ENCODE data around the gene PHACTR2.
"Not testable (repeated sequence)": the region's sequence is repeated elsewhere in the genome, so short reads cannot be mapped to it uniquely, and the experiment has no call there.

PHACTR2 gene

DNA sequence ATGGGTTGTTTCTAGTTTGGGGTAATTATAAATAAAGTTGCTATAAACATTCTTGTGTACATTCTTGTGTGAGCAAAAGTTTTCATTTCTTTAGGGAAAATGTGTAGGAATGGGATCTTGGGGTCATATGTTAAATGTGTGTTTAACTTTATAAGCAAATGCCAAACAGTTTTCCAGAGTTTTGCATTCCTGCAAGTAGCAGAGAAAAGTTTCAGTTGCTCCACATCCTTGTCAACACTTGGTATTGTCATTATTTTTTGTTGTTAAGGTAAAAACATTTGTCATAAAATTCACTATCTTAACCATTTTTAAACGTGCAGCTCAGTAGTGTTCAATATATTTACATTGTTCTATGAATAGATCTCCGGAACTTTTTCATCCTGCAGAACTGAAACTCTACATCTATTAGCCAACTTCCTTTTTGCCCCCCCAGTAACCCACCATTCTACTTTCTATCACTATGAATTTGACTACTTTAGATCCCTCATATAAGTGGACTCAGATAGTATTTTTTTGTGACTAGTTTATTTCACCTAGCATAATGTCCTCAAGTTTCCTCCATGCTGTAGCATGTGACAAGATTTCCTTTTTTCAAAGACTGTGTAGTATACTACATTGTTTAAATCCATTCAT is 48.4 kb downstream of the PHACTR2 start:
- peaks cover 34% of the 10 kb centered on the region for H3K4me1 Mint-ChIP-seq (ENCODE audit: low read depth)
- no peaks in the 10 kb centered on the region for H3K27me3 Mint-ChIP-seq
- no peak overlapping the region for H3K4me3 Mint-ChIP-seq
- no peak overlapping the region for H3K27ac Mint-ChIP-seq
- peaks cover 19% of the 10 kb centered on the region for H3K9me3 Mint-ChIP-seq
- peaks cover 67% of the 10 kb centered on the region for H3K36me3 Mint-ChIP-seq (ENCODE audit: low read depth)
- intact Hi-C loops (cut with micrococcal nuclease): no loop called here

DNA sequence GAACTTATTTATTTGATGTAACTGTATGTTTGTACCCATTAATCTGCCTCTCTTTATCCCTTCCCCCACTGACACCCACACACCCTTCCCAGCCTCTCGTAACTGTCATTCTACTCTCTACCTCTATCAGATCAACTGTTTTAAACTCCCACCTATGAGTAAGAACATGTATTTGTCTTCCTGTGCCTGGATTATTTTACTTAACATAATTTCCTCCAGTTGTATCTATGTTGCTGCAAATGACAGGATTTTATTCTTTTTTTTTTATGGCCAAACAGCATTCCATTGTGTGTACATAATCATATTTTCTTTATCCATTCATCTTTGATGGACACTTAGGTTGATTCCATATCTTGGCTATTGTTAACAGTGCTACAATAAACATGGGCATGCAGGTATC is 49.3 kb downstream of the PHACTR2 start:
- peaks cover 19% of the 10 kb centered on the region for H3K9me3 Mint-ChIP-seq
- peaks cover 37% of the 10 kb centered on the region for H3K4me1 Mint-ChIP-seq (ENCODE audit: low read depth)
- intact Hi-C loops (cut with micrococcal nuclease): no loop called here
- no peak overlapping the region for H3K4me3 Mint-ChIP-seq
- peaks cover 59% of the 10 kb centered on the region for H3K36me3 Mint-ChIP-seq (ENCODE audit: low read depth)
- H3K27me3 Mint-ChIP-seq: no peaks in the 10 kb centered on the region
- H3K27ac Mint-ChIP-seq: no peak overlapping the region

DNA sequence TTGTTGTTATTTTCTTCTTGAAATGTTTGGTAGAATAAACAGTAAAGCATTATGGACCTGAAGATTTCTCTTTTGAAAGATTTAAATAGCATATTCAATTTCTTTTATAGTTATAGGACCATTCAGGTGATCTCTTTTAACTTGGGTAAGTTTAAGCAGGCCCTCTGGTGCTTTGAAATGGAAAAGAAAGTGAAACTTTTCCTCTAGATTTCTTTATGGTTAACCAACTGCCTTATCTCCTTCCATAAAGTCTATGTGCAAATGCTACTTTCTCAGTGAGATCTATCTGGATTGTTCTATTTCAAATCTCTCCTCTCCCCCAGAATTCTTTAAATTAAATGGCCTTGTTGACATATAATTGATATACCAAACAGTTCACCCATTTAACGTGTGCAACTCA is 54.0 kb downstream of the PHACTR2 start:
- H3K27ac Mint-ChIP-seq: peak overlapping the region; percentile 78
- peaks cover 7% of the 10 kb centered on the region for H3K9me3 Mint-ChIP-seq
- H3K27me3 Mint-ChIP-seq: no peaks in the 10 kb centered on the region
- peaks cover 51% of the 10 kb centered on the region for H3K4me1 Mint-ChIP-seq (ENCODE audit: low read depth)
- peak overlapping the region; percentile 4 for H3K4me3 Mint-ChIP-seq
- H3K36me3 Mint-ChIP-seq (ENCODE audit: low read depth): peaks cover 14% of the 10 kb centered on the region
- intact Hi-C loops (cut with micrococcal nuclease): no loop called here

DNA sequence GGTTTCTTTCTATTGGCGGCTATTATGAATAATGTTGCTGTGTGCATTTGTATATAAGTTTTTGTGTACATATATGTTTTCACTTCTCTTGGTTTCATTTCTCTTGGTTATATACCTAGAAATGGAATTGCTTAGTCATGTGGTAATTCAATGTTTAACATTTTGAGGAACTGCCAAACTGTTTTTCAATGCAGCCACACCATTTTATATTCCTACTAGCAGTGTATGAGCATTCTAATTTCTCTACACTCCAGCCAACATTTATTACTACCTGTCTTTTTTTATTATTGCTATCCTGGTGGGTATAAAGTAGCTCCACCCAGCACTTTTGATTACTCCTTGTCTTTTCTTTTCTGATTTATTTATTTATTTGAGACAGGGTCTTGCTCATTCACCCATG is 54.8 kb downstream of the PHACTR2 start:
- Mint-ChIP-seq H3K4me3 (peak overlapping the region; percentile 39), H3K27me3 (no peaks in the 10 kb centered on the region), H3K9me3 (no peaks in the 10 kb centered on the region), H3K36me3 (ENCODE audit: low read depth) (peaks cover 7% of the 10 kb centered on the region), H3K27ac (peak overlapping the region; percentile 78), H3K4me1 (ENCODE audit: low read depth) (peaks cover 45% of the 10 kb centered on the region)
- intact Hi-C loops (cut with micrococcal nuclease): no loop called here

DNA sequence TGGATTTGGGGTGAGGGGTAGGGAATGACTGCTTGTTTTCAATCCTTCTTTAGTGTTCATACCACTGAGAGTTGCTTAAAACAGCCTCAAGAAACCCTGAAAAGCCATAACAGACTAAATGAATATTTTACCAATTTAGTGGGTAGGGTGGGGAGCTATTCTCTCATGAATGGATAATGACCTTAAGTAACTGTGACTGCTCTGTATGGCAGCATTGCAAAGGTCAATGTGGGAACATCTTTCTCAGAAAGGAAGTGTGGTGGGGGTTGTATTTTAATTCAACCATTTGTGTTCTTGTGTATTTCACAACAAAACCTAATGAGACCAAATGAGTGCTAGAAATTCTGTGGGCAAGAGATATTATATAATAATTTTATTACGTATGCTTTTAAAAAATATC is 55.7 kb downstream of the PHACTR2 start:
- H3K27me3 Mint-ChIP-seq: no peaks in the 10 kb centered on the region
- no peak overlapping the region for H3K4me3 Mint-ChIP-seq
- no peaks in the 10 kb centered on the region for H3K9me3 Mint-ChIP-seq
- H3K27ac Mint-ChIP-seq: peak overlapping the region; percentile 78
- peaks cover 45% of the 10 kb centered on the region for H3K4me1 Mint-ChIP-seq (ENCODE audit: low read depth)
- H3K36me3 Mint-ChIP-seq (ENCODE audit: low read depth): peaks cover under 1% of the 10 kb centered on the region
- intact Hi-C loops (cut with micrococcal nuclease): no loop called here

DNA sequence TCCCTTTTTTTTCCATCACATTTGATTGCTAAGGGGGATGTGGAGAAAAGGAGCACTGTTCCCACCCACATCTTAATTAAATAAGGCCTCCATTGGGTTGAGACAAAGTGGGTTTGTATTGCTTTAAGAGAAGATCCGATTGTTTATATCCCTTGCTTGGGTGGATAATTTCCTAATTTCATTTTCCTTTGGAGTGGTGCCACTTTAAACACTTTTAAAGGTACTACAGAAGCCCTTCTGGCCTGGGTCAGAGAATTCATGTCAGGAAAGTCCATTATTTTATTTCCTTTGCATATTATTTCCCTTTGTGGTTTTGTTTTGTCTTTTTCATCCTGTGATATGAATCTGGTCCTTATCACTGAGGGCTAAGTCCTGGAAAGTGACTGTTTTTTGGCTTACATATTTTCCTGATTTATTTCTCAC is 56.9 kb downstream of the PHACTR2 start:
- Mint-ChIP-seq H3K27ac (no peak overlapping the region), H3K27me3 (no peaks in the 10 kb centered on the region), H3K4me1 (ENCODE audit: low read depth) (peaks cover 49% of the 10 kb centered on the region), H3K4me3 (no peak overlapping the region), H3K9me3 (no peaks in the 10 kb centered on the region), H3K36me3 (ENCODE audit: low read depth) (peaks cover 2% of the 10 kb centered on the region)
- intact Hi-C loops (cut with micrococcal nuclease): no loop called here

DNA sequence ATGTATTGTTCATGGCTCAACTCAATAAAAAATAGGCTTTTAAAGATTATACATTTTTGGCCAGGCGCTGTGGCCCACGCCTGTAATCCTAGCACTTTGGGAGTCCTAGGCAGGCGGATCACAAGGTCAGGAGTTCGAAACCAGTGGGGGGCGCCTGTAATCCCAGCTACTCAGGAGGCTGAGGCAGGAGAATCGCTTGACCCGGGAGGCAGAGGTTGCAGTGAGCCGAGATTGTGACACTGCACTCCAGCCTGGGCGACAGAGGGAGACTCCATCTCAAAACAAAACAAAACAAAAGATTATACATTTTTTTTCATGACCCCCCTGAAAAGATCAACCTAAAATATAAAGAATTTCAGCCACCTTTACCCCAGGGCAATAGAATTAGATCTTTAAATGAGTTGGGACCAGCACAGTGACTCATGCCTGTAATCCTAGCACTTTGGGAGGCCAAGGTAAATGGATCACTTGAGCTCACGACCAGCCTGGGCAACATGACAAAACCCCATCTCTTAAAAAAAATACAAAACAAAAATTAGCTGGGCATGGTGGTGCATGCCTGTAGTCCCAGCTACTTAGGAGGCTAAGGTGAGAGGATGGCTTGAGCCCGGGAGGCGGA is 60.4 kb downstream of the PHACTR2 start:
- H3K27me3 Mint-ChIP-seq; intact Hi-C loops (cut with micrococcal nuclease); H3K4me3 Mint-ChIP-seq; H3K27ac Mint-ChIP-seq; H3K9me3 Mint-ChIP-seq: not testable (repeated sequence)
- Mint-ChIP-seq H3K4me1 (ENCODE audit: low read depth) (peaks cover 43% of the 10 kb centered on the region), H3K36me3 (ENCODE audit: low read depth) (peaks cover 13% of the 10 kb centered on the region)

DNA sequence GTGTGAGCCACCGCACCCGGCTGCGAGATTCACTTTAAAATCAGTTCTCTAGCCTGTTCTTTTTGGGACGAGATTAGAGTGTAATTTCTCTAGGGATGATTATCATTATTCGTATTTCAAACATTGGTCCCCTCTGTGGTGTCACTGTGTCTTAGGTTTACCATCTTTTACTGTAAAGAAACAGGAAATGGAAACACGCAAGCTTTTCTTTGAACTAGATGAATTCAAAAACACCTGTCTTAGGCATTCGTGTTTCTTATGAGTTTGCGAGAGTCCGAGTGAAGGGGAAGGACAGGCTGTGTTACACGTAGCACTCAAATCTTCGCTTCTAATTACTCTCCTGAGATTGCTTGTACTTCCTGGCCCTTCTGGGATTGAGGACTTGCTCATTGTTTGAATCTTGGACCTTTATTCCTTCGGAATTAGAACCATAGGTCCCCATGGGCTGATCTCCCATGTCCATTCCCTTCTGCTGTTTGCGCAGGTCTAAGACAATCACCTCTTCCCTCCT is 61.6 kb downstream of the PHACTR2 start:
- no peaks in the 10 kb centered on the region for H3K9me3 Mint-ChIP-seq
- peaks cover 42% of the 10 kb centered on the region for H3K4me1 Mint-ChIP-seq (ENCODE audit: low read depth)
- no peak overlapping the region for H3K4me3 Mint-ChIP-seq
- intact Hi-C loops (cut with micrococcal nuclease): no loop called here
- H3K27me3 Mint-ChIP-seq: no peaks in the 10 kb centered on the region
- H3K36me3 Mint-ChIP-seq (ENCODE audit: low read depth): peaks cover 24% of the 10 kb centered on the region
- no peak overlapping the region for H3K27ac Mint-ChIP-seq

DNA sequence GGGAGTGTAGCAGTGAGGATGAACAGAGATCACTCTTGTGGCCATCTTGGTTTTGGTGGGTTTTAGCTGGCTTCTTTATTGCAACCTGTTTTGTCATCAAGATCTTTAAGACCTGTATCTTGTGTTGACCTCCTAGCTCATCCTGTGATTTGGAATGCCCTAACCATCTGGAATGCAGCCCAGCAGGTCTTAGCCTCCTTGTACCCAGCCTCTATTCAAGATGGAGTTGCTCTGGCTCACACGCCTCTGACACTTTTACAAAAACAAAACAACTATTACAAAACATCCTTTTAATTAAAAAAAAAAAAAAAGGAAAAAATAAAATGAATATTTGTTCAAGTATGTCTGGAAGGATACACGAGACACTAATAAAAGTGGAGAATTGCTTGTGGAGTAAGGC is 62.4 kb downstream of the PHACTR2 start:
- Mint-ChIP-seq H3K4me3 (no peak overlapping the region), H3K9me3 (no peaks in the 10 kb centered on the region), H3K4me1 (ENCODE audit: low read depth) (peaks cover 44% of the 10 kb centered on the region), H3K27me3 (no peaks in the 10 kb centered on the region), H3K27ac (no peak overlapping the region), H3K36me3 (ENCODE audit: low read depth) (peaks cover 26% of the 10 kb centered on the region)
- intact Hi-C loops (cut with micrococcal nuclease): no loop called here

DNA sequence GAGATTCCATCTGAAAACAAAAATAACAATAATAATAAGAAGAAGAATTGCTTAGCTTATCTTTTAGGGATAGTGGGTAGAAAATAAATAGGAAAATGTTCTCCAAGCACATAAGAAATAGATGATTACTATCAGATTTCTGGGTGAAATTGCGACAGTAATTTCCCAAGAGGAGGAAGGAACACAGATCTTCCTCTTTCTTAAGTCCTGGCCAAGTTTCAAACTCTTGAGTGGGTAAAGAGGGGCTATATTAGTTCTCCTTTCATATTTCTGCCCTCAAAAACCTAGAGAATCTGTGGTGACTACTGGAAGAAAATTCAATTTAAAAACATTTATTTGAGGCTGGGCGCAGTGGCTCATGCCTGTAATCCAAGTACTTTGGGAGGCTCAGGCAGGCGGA is 63.7 kb downstream of the PHACTR2 start:
- Mint-ChIP-seq H3K4me3 (no peak overlapping the region), H3K27me3 (no peaks in the 10 kb centered on the region)

DNA sequence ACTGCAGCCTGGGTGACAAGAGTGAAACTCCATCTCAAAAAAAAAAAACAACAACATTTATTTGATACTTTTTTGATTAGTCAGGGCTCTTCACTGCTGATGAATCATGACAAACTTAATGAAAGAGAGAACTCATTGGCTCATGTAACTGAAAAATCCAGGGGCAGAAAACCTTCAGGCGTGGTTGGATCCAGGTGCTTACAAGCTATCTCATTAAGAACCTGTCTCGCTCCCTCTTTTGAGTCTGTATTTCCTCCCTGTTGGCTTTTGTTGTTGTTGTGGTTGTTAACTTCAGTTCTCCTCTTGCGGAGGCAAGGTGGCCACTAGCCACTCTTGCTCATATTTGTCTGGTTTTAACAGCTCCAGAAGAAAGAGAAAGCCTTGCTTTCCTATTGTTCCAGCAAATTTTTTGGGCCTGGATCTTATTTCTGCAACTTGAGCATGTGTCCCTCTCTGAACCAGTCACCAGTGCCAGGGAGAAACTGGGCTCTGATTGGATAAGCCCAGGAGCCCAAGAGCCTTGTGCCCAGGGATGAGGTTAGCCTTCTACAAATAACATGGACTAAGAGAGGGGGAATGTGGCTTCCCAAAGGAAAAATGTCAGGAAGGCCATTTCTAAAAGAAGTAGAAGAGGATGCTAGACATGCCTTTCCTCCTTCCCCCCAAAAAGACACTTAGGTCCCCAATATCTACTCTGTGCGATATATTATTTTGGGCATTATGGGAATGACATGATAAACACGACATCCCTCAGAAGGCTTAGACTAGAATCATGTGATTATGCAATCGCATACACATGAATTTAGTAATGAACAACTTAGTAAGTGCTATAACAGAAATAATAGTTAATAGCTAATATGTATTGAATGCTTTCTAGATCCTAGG is 64.5 kb downstream of the PHACTR2 start:
- Mint-ChIP-seq H3K4me3 (no peak overlapping the region), H3K36me3 (ENCODE audit: low read depth) (peaks cover 26% of the 10 kb centered on the region), H3K27me3 (no peaks in the 10 kb centered on the region), H3K4me1 (ENCODE audit: low read depth) (peaks cover 51% of the 10 kb centered on the region), H3K9me3 (no peaks in the 10 kb centered on the region), H3K27ac (peak overlapping the region; percentile 76)
- intact Hi-C loops (cut with micrococcal nuclease): no loop called here

More for the DNA sequence above, 63.7 kb downstream of the PHACTR2 start:
- peak overlapping the region; percentile 76 for H3K27ac Mint-ChIP-seq
- no peaks in the 10 kb centered on the region for H3K9me3 Mint-ChIP-seq
- peaks cover 51% of the 10 kb centered on the region for H3K4me1 Mint-ChIP-seq (ENCODE audit: low read depth)
- intact Hi-C loops (cut with micrococcal nuclease): no loop called here
- peaks cover 26% of the 10 kb centered on the region for H3K36me3 Mint-ChIP-seq (ENCODE audit: low read depth)

DNA sequence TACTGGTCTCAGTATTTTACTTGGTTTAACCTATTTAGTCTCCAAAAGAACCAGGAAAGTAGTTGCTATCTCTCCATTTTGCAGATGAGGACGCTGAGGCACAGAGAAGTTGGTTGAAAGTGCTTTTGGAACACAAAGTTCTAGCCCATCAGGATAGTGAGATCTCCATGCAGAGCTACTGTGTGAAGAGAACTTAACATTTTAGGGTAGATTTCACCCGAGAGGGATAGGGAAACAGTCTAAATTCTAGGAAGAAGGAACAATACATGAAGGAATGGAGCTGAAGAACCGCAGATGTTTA is 65.1 kb downstream of the PHACTR2 start:
- intact Hi-C loops (cut with micrococcal nuclease): no loop called here
- H3K4me1 Mint-ChIP-seq (ENCODE audit: low read depth): peaks cover 51% of the 10 kb centered on the region
- H3K36me3 Mint-ChIP-seq (ENCODE audit: low read depth): peaks cover 26% of the 10 kb centered on the region
- no peak overlapping the region for H3K4me3 Mint-ChIP-seq
- H3K9me3 Mint-ChIP-seq: no peaks in the 10 kb centered on the region
- H3K27me3 Mint-ChIP-seq: no peaks in the 10 kb centered on the region
- peak overlapping the region; percentile 11 for H3K27ac Mint-ChIP-seq

DNA sequence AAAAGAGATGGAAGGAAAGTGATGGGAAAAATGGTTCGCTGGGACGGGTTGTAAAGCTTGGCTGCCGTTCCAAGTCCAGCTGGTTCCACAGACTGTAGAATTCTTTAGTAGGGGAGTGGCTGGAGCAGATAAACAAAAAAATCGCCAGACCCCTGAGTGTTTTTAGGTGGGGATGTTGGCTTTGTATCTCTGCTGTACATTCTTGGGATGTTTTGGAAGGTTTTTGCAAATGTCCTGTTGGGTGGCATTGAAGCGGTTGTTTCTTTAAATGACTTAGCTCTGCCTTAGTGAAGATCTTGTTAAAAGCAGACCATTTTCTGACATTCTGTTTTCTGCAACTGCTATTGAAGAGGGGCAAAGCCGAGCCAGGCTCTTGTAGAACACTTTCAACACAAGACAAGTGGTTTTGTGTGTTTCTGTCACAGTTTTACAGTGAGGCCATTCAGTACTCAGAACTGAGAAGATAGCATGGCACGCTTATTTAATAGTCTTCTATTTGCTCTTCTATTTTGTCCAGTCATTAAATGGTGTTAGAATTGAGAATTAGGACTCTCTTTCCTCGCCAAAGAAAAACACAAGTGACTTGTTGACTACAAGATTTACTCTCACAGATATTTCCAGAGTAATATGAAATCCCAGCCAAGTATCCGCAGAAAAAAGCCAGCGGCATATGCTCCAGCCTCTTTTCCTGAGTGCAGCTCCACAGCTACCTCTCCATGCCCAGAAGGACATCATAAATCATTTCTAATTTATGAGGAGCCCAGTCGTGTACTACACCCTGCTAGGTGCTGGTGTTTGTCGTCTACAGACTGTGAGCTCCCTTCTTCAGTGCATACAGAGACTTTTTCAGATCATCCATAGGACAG is 65.8 kb downstream of the PHACTR2 start:
- H3K27ac Mint-ChIP-seq: peak overlapping the region; percentile 11
- intact Hi-C loops (cut with micrococcal nuclease): no loop called here

More for the DNA sequence above, 65.8 kb downstream of the PHACTR2 start:
- H3K9me3 Mint-ChIP-seq: no peaks in the 10 kb centered on the region
- no peak overlapping the region for H3K4me3 Mint-ChIP-seq
- H3K4me1 Mint-ChIP-seq (ENCODE audit: low read depth): peaks cover 51% of the 10 kb centered on the region
- peaks cover 26% of the 10 kb centered on the region for H3K36me3 Mint-ChIP-seq (ENCODE audit: low read depth)
- no peaks in the 10 kb centered on the region for H3K27me3 Mint-ChIP-seq
